ENCODE data around the gene KCTD4.

KCTD4 gene

GRCh38 chr13:45174478-45174877 is 26.4 kb downstream of the KCTD4 start:
- DNase-seq, result no peak

GRCh38 chr13:45168555-45168930 is 32.3 kb downstream of the KCTD4 start:
- no peak for DNase-seq

- no peak for DNase-seq
Measured at GRCh38 chr13:45167611-45168554, 33.0 kb downstream of the KCTD4 start.

GRCh38 chr13:45166858-45167257 is 34.0 kb downstream of the KCTD4 start:
- no peak for DNase-seq

GRCh38 chr13:45162821-45163220 is 38.0 kb downstream of the KCTD4 start:
- DNase-seq, result no peak

- no peak for DNase-seq
Measured at GRCh38 chr13:45162194-45162593, 38.7 kb downstream of the KCTD4 start.

GRCh38 chr13:45156565-45157361 is 44.1 kb downstream of the KCTD4 start:
- DNase-seq, result no peak

- no peak for DNase-seq
Measured at GRCh38 chr13:45149964-45150363, 50.9 kb downstream of the KCTD4 start.

GRCh38 chr13:45143346-45143751 is 57.5 kb downstream of the KCTD4 start:
- no peak for DNase-seq

Measured in retina (tissue), 1 donor.